Measurements from ENCODE around the gene TIFAB.

GRCh38 chr5:135492319-135492626 is 40.1 kb upstream of the TIFAB start:
- TF ChIP-seq CTCF (IDR thresholded peaks at IDR 0.05), result no peak
- no peak for TF ChIP-seq POLR2A (IDR thresholded peaks at IDR 0.05)

All from transverse colon (tissue), 3 donors.